B cell (primary cell): Measurements from ENCODE around the gene RGS17. TPM values are rescaled to one million over a fixed set of nuclear protein-coding genes. Genes with fewer than 3 reads are reported as not detected.

Experiments used
- ATAC-seq: fragments of 200-7000 bp; cut with Tn5 transposase; one replicate; pipeline ENCODE4 v1.10.0; 2021; ENCODE audit warnings: low read depth, mild to moderate bottlenecking, moderate number of reproducible peaks, moderate library complexity
- CTCF ChIA-PET: fragments of 350-600 bp; sonication (Branson Sonifier 250); formaldehyde crosslinking; loops from one replicate; lab custom pipeline; 2021; ENCODE audit warnings: antibody characterized with exemption, inconsistent platforms; lab: Charles Lee
- POLR2A ChIA-PET: fragments of 350-600 bp; sonication (Branson Sonifier 250); formaldehyde crosslinking; loops from one replicate; lab custom pipeline; 2021; ENCODE audit warnings: antibody characterized with exemption; lab: Charles Lee
- DNase-seq: peaks from one replicate; pipeline ENCODE4 v3.0.0; 2013
- H2AFZ ChIP-seq: 2 replicates; pipeline ENCODE4 v1.6.1; 2012; ENCODE audit warnings: mild to moderate bottlenecking, low read depth, low read length; ENCODE audit not compliant: insufficient read depth, poor library complexity, severe bottlenecking
- H3K27ac ChIP-seq, 2 donors: 1 replicate in 1 of 2; 2 replicates in 1 of 2; pipeline ENCODE4 v1.5.1; 2012 to 2013; ENCODE audit warnings: low read length in 2 of 2, mild to moderate bottlenecking in 2 of 2, moderate library complexity in 1 of 2
- H3K27me3 ChIP-seq, 4 experiments: fragments of 200-600 bp in 1 of 4; sonication (generic) in 1 of 4; replicated peaks in 1 of 4; 1 replicate in 2 of 4; 2 replicates in 2 of 4; pipeline versions ENCODE4 v1.6.1 to v1.7.0; 2013 to 2016; ENCODE audit warnings: low read length in 3 of 4, mild to moderate bottlenecking in 2 of 4, mixed read lengths in 1 of 4, moderate library complexity in 1 of 4; ENCODE audit not compliant: insufficient read depth in 4 of 4, control insufficient read depth in 3 of 4; ENCODE audit errors: control extremely low read depth in 1 of 4
- H3K36me3 ChIP-seq, 2 experiments: replicated peaks in 1 of 2; 1 replicate in 1 of 2; 2 replicates in 1 of 2; pipeline versions ENCODE4 v1.6.1 to v1.7.1; 2013; ENCODE audit warnings: low read length in 1 of 2; ENCODE audit not compliant: insufficient read depth in 2 of 2, control insufficient read depth in 1 of 2; ENCODE audit errors: control extremely low read depth in 1 of 2, extremely low read depth in 1 of 2
- H3K4me1 ChIP-seq, 2 donors: fragments of 200-600 bp in 1 of 2; sonication (generic) in 1 of 2; 1 replicate in 1 of 2; 2 replicates in 1 of 2; pipeline versions ENCODE4 v1.5.1 to v1.6.1; 2013 to 2017; ENCODE audit warnings: low read length in 2 of 2; ENCODE audit not compliant: control insufficient read depth in 2 of 2, insufficient read depth in 2 of 2
- H3K4me2 ChIP-seq: replicated peaks from 2 replicates; pipeline ENCODE3; 2012; ENCODE audit warnings: mild to moderate bottlenecking, low read depth, low read length; ENCODE audit not compliant: poor library complexity, severe bottlenecking
- H3K4me3 ChIP-seq, 5 experiments: fragments of 200-600 bp in 1 of 5; sonication (generic) in 1 of 5; 1 replicate in 3 of 5; 2 replicates in 2 of 5; pipeline versions ENCODE4 v1.5.1 to v1.7.0; 2011 to 2016; ENCODE audit warnings: low read length in 4 of 5, mild to moderate bottlenecking in 4 of 5, low read depth in 2 of 5, control low read depth in 1 of 5, moderate library complexity in 1 of 5; ENCODE audit not compliant: insufficient read depth in 1 of 5; ENCODE audit errors: control extremely low read depth in 1 of 5, extremely low read depth in 1 of 5
- H3K79me2 ChIP-seq: fragments of 200-600 bp; sonication (generic); one replicate; pipeline ENCODE4 v1.6.0; 2016; ENCODE audit warnings: low read length; ENCODE audit not compliant: control insufficient read depth, insufficient read depth
- H3K9ac ChIP-seq: fragments of 200-600 bp; sonication (generic); 2 replicates; pipeline ENCODE4 v1.6.1; 2017; ENCODE audit warnings: mild to moderate bottlenecking, low read length, moderate library complexity
- H3K9me3 ChIP-seq, 3 donors: one replicate each; pipeline versions ENCODE4 v1.6.1 to v1.7.1; 2013; ENCODE audit warnings: low read length in 2 of 3; ENCODE audit not compliant: control insufficient read depth in 2 of 3, insufficient read depth in 1 of 3; ENCODE audit errors: control extremely low read depth in 1 of 3
- H4K20me1 ChIP-seq: 2 replicates; pipeline ENCODE4 v1.6.0; 2012; ENCODE audit warnings: mild to moderate bottlenecking, low read length; ENCODE audit not compliant: insufficient read depth, control insufficient read depth, poor library complexity, severe bottlenecking
- H3K27ac Mint-ChIP-seq: one replicate; pipeline ENCODE4 v1.8.0; 2021; ENCODE audit warnings: mixed read lengths
- H3K27me3 Mint-ChIP-seq: one replicate; pipeline ENCODE4 v1.8.0; 2021; ENCODE audit warnings: mixed read lengths
- H3K4me1 Mint-ChIP-seq: one replicate; pipeline ENCODE4 v1.8.0; 2021; ENCODE audit warnings: mixed read lengths
- H3K4me3 Mint-ChIP-seq: one replicate; pipeline ENCODE4 v1.8.0; 2021; ENCODE audit warnings: mixed read lengths
- H3K9me3 Mint-ChIP-seq: one replicate; pipeline ENCODE4 v1.8.0; 2022; ENCODE audit warnings: mixed read lengths; ENCODE audit not compliant: insufficient read depth
- CTCF ChIP-seq: fragments of 200-600 bp; IDR thresholded peaks from one replicate; pipeline ENCODE4 v1.8.0; 2022; ENCODE audit warnings: antibody characterized with exemption, mild to moderate bottlenecking
- EZH2 ChIP-seq: IDR thresholded peaks from 2 replicates; pipeline ENCODE4 v1.6.1; 2012; ENCODE audit warnings: borderline replicate concordance, low read depth, mild to moderate bottlenecking, moderate library complexity, low read length; ENCODE audit not compliant: insufficient read depth, poor library complexity, severe bottlenecking
- WGBS: methylation state at CpG from one replicate; pipeline ENCODE4 v1.1.5; 2013; ENCODE audit warnings: missing lambda C conversion rate; ENCODE audit not compliant: insufficient coverage; 5-methylcytosine and 5-hydroxymethylcytosine counted together
- intact Hi-C: fragments of 100-400 bp; cut with micrococcal nuclease; formaldehyde crosslinking; loops from one replicate; pipeline ENCODE4 v1.10.0; 2022
- polyA plus RNA-seq: library from polyadenylated mRNA; depleted of rRNA; stranded (reverse); fragments of >200 nt; gene quantifications from 2 replicates; pipeline ENCODE4 v1.2.3, GENCODE V29; 2012
- total RNA-seq, 2 donors: library from RNA; stranded (reverse); fragments of 120-200 nt in 1 of 2; gene quantifications; 1 replicate in 1 of 2; 2 replicates in 1 of 2; pipeline versions ENCODE4 v1.2.3 to v1.2.4, GENCODE V29; 2013 to 2022

RGS17 gene
- total and polyA plus RNA-seq, 2 donors (not counting 1 experiment from before 2014, with no cell fraction given): not detected

DNA sequence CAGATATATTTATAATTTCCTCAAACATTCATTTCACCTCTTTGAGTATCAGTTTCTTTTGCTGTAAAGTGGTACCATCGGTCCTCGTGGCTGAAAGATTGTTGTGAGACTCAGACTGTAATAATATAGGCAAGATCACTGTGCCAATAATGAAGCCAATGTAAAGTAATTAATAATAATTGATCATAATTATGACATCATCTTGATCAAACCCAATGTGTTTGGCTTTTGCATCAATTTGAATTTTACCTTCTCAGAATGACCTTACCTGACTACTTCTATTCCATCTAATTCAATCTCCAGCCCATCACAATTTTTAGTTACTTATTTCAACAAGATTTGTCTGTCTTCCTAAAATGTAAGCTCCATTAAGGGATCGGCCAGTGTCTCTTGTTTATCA lies 112.7 kb downstream of the RGS17 start:
- no peaks in the 10 kb centered on the region for H3K79me2 ChIP-seq
- H3K27ac ChIP-seq: no peak overlapping the region
- no CpG with 5 or more reads among the region's 3 CpGs for WGBS
- H3K27me3 ChIP-seq: peaks cover 0 to 4% (median 0%) of the 10 kb centered on the region in 4 experiments
- ChIA-PET POLR2A (no interaction called here), CTCF (interaction anchor here (4.2 kb wide), 1 partner anchor 153 kb away, joined by 20 read pairs; no protein-coding TSS in a partner anchor)
- H3K9ac ChIP-seq: no peak overlapping the region
- H3K4me1 Mint-ChIP-seq: no peaks in the 10 kb centered on the region
- no peak overlapping the region for H2AFZ ChIP-seq
- no peak overlapping the region for H3K27ac Mint-ChIP-seq
- no peak overlapping the region for H3K4me3 Mint-ChIP-seq
- no peak for ATAC-seq
- H3K4me3 ChIP-seq: no peak overlapping the region
- peaks cover 28% of the 10 kb centered on the region for H3K27me3 Mint-ChIP-seq
- no peaks in the 10 kb centered on the region for H3K9me3 ChIP-seq
- no peak overlapping the region for H3K4me2 ChIP-seq
- intact Hi-C loops: no loop called here
- no peak for TF ChIP-seq EZH2
- no peak for TF ChIP-seq CTCF
- no peaks in the 10 kb centered on the region for H3K36me3 ChIP-seq
- H3K9me3 Mint-ChIP-seq: no peaks in the 10 kb centered on the region
- no peaks in the 10 kb centered on the region for H3K4me1 ChIP-seq
- no peak for DNase-seq
- no peaks in the 10 kb centered on the region for H4K20me1 ChIP-seq

- no peak overlapping the region for H3K4me3 Mint-ChIP-seq
These were observed 114.2 kb downstream of the RGS17 start for GRCh38 chr6:153016846-153017245.

More at GRCh38 chr6:153016846-153017245, 114.2 kb downstream of the RGS17 start:
- WGBS: 96% methylated on average over 2 of the region's 3 CpGs
- no peak overlapping the region for H2AFZ ChIP-seq
- no peak overlapping the region for H3K4me3 ChIP-seq
- H3K27ac Mint-ChIP-seq: no peak overlapping the region
- ChIA-PET POLR2A (no interaction called here), CTCF (interaction anchor here (1.0 kb wide), 1 partner anchor 8 kb away, joined by 3 read pairs; no protein-coding TSS in a partner anchor)
- DNase-seq: no peak
- no peak for TF ChIP-seq EZH2
- TF ChIP-seq CTCF: no peak
- no peak overlapping the region for H3K9ac ChIP-seq
- H3K27me3 ChIP-seq: peaks cover 0 to 4% (median 0%) of the 10 kb centered on the region in 4 experiments
- no peaks in the 10 kb centered on the region for H3K4me1 ChIP-seq
- intact Hi-C loops: no loop called here
- H3K79me2 ChIP-seq: no peaks in the 10 kb centered on the region
- no peaks in the 10 kb centered on the region for H3K9me3 ChIP-seq
- H3K4me2 ChIP-seq: no peak overlapping the region
- no peaks in the 10 kb centered on the region for H4K20me1 ChIP-seq
- H3K27ac ChIP-seq: no peak overlapping the region
- no peaks in the 10 kb centered on the region for H3K36me3 ChIP-seq
- peaks cover 28% of the 10 kb centered on the region for H3K27me3 Mint-ChIP-seq
- H3K9me3 Mint-ChIP-seq: no peaks in the 10 kb centered on the region
- no peak for ATAC-seq
- no peaks in the 10 kb centered on the region for H3K4me1 Mint-ChIP-seq
